K562 (cell line): ENCODE data around the gene SCAMP1. TPM values are rescaled to one million over a fixed set of nuclear protein-coding genes. Genes with fewer than 3 reads are reported as not detected.

Experiments
- ATAC-seq: fragments of 200-7000 bp; cut with Tn5 transposase; 3 replicates; pipeline ENCODE4 v1.9.1; 2020; ENCODE audit warnings: moderate library complexity
- BruUV-seq: library from RNA; stranded (reverse); fragments of 400-500 nt; replicated peaks from 2 replicates; lab custom pipeline; 2021; lab: Mats Ljungman, UMichigan
- CTCF ChIA-PET: fragments of 300-600 bp; formaldehyde crosslinking; extraction: SDS; loops from one replicate; lab custom pipeline; 2021; ENCODE audit warnings: low intra/inter-chr PET ratio; lab: Yijun Ruan, JAX
- POLR2A ChIA-PET: fragments of 300-600, 350-650 bp; sonication (Branson Sonifier 250); formaldehyde crosslinking; extraction: SDS; loops from one replicate; lab custom pipeline; 2021; ENCODE audit warnings: antibody characterized with exemption, inconsistent platforms; lab: Yijun Ruan, JAX
- DNase-seq, 4 experiments: peaks; one replicate each; pipeline versions ENCODE4 v3.0.0 to v3.0.0-alpha.2; 2011 to 2018; ENCODE audit warnings: low spot score in 3 of 4, mixed read lengths in 3 of 4; ENCODE audit errors: extremely low read depth in 1 of 4
- FAIRE-seq: peaks from 2 replicates; lab custom pipeline; 2011; peaks lifted over from hg19 to GRCh38; lab: Jason Lieb, UNC
- H2AFZ ChIP-seq: 2 replicates; pipeline ENCODE4 v1.6.0; 2011; ENCODE audit warnings: low read depth, low read length, control low read depth, inconsistent platforms
- H3K27ac ChIP-seq: fragments of 200-600 bp; 3 replicates; pipeline ENCODE4 v1.8.0; 2011; ENCODE audit warnings: low read depth, mild to moderate bottlenecking, control low read depth, inconsistent platforms, low read length, moderate library complexity, mixed read lengths; ENCODE audit errors: extremely low read depth
- H3K27me3 ChIP-seq, 2 experiments: fragments of 300-600 bp in 1 of 2; 2 replicates in 1 of 2; 3 replicates in 1 of 2; pipeline versions ENCODE4 v1.6.0 to v1.8.0; 2011; ENCODE audit warnings: inconsistent platforms in 2 of 2, low read length in 2 of 2, mild to moderate bottlenecking in 1 of 2, mixed read lengths in 1 of 2, moderate library complexity in 1 of 2; ENCODE audit not compliant: control insufficient read depth in 2 of 2, insufficient read depth in 2 of 2
- H3K36me3 ChIP-seq: fragments of 300-600 bp; 3 replicates; pipeline ENCODE4 v1.8.0; 2011; ENCODE audit warnings: mild to moderate bottlenecking, low read length, inconsistent platforms; ENCODE audit not compliant: control insufficient read depth, insufficient read depth
- H3K4me1 ChIP-seq, 2 experiments: fragments of 200-600 bp in 1 of 2; replicated peaks in 1 of 2; 2 replicates in 1 of 2; 3 replicates in 1 of 2; pipeline versions ENCODE4 v1.5.1 to v1.8.0; 2011; ENCODE audit warnings: inconsistent platforms in 2 of 2, low read length in 2 of 2, mild to moderate bottlenecking in 1 of 2, mixed read lengths in 1 of 2, moderate library complexity in 1 of 2; ENCODE audit not compliant: control insufficient read depth in 2 of 2, insufficient read depth in 2 of 2
- H3K4me2 ChIP-seq: 2 replicates; pipeline ENCODE4 v1.6.1; 2011; ENCODE audit warnings: low read length, control low read depth, inconsistent platforms, mixed read lengths; ENCODE audit not compliant: insufficient read depth
- H3K4me3 ChIP-seq: fragments of 200-600 bp; sonication (generic), shearing (Covaris generic); 2 replicates; pipeline ENCODE4 v1.5.1; 2016; ENCODE audit warnings: control low read depth, inconsistent platforms
- H3K79me2 ChIP-seq: fragments of 200-600 bp; 3 replicates; pipeline ENCODE4 v1.8.0; 2011; ENCODE audit warnings: low read length, inconsistent platforms; ENCODE audit not compliant: control insufficient read depth, insufficient read depth
- H3K9ac ChIP-seq, 2 experiments: 2 replicates each; pipeline versions ENCODE4 v1.6.0 to v1.6.1; 2011; ENCODE audit warnings: low read depth in 2 of 2, low read length in 2 of 2, control low read depth in 1 of 2, inconsistent platforms in 1 of 2, mild to moderate bottlenecking in 1 of 2, mixed read lengths in 1 of 2; ENCODE audit not compliant: insufficient read depth in 1 of 2
- H3K9me1 ChIP-seq: one replicate; pipeline ENCODE4 v1.6.0; 2011; ENCODE audit warnings: inconsistent platforms, mild to moderate bottlenecking, low read length, moderate library complexity; ENCODE audit not compliant: control insufficient read depth, insufficient read depth
- H3K9me3 ChIP-seq: replicated peaks from 2 replicates; pipeline ENCODE4 v1.5.1; 2011; ENCODE audit warnings: low read depth, low read length, inconsistent platforms; ENCODE audit not compliant: control insufficient read depth, insufficient read depth
- H4K20me1 ChIP-seq: replicated peaks from 2 replicates; pipeline ENCODE4 v1.6.1; 2011; ENCODE audit warnings: low read length, inconsistent platforms, mixed read lengths; ENCODE audit not compliant: control insufficient read depth, insufficient read depth
- HDAC8 ChIP-seq: fragments of 450-650 bp; IDR thresholded peaks from 2 replicates; pipeline ENCODE4 v1.6.1; 2016; ENCODE audit warnings: mild to moderate bottlenecking, missing genetic modification characterization, moderate library complexity, missing compliant biosample characterization
- KLF13 ChIP-seq: fragments of 450-650 bp; IDR thresholded peaks from 2 replicates; pipeline ENCODE4 v1.6.1; 2016; ENCODE audit warnings: missing genetic modification characterization, low read depth, mild to moderate bottlenecking, missing compliant biosample characterization, moderate library complexity, borderline replicate concordance
- MGA ChIP-seq: fragments of 450-650 bp; IDR thresholded peaks from 2 replicates; pipeline ENCODE4 v1.6.1; 2016; ENCODE audit warnings: mild to moderate bottlenecking, moderate library complexity
- SMC3 ChIP-seq: conservative IDR thresholded peaks from 2 replicates; pipeline ENCODE4 v1.6.1; 2011; ENCODE audit warnings: low read depth, low read length, improper control_type of control experiment; ENCODE audit not compliant: insufficient read depth
- SREBF2 ChIP-seq: sonication (generic); formaldehyde crosslinking; IDR thresholded peaks from 2 replicates; pipeline ENCODE4 v1.4.0; 2020; ENCODE audit warnings: mild to moderate bottlenecking, missing genetic modification reagents
- USF2 ChIP-seq: sonication (generic); formaldehyde crosslinking; IDR thresholded peaks from 2 replicates; pipeline ENCODE4 v1.5.0; 2020; ENCODE audit warnings: missing genetic modification reagents
- ZBTB43 ChIP-seq: sonication (generic); formaldehyde crosslinking; IDR thresholded peaks from 2 replicates; pipeline ENCODE4 v1.8.0; 2023; ENCODE audit warnings: mild to moderate bottlenecking, missing genetic modification reagents
- in situ Hi-C: fragments of 300-500 bp; cut with MboI; formaldehyde crosslinking; loops from 4 replicates; pipeline ENCODE4 v1.15.0; 2018; ENCODE audit warnings: inconsistent platforms, mixed read lengths
- intact Hi-C: fragments of 100-400 bp; cut with micrococcal nuclease; formaldehyde crosslinking; loops from 2 replicates; pipeline ENCODE4 v1.14.2; 2022
- polyA plus RNA-seq, 8 experiments: library from polyadenylated mRNA; depleted of rRNA in 4 of 8; stranded (reverse) in 5 of 8; unstranded in 3 of 8; fragments of >200 nt; fragmentation: Nextera tagmentation in 2 of 8; fragmentation: Illumina TruSeq in 1 of 8; extraction: Ambion mirVana in 2 of 8; extraction: Trizol in 1 of 8; gene quantifications; 2 replicates each; pipeline versions ENCODE4 v1.2.1 to v1.2.3, GENCODE V29; 2011 to 2014; ENCODE audit warnings: inconsistent platforms in 1 of 8, missing spikeins in 1 of 8
- total RNA-seq, 7 experiments: library from RNA; depleted of rRNA in 6 of 7; stranded (reverse); fragments of >200 nt in 6 of 7; fragmentation: Illumina TruSeq in 2 of 7; extraction: Trizol in 2 of 7; gene quantifications; 2 replicates each; pipeline versions ENCODE4 v1.2.1 to v1.2.3, GENCODE V29; 2011 to 2021; ENCODE audit warnings: low replicate concordance in 1 of 7

Gene SCAMP1
- total and polyA plus RNA-seq, 9 of the 15 experiments (the other 6 are each of a cell fraction or from before 2014, with no cell fraction given) = 5.4 to 23.9 (median 13.8) TPM

- intact Hi-C loops = no loop called here
- CTCF ChIA-PET = no interaction called here
- no peak for TF ChIP-seq USF2 (CRISPR knock-in tag)
- TF ChIP-seq SREBF2 = no peak
- no peak for TF ChIP-seq HDAC8 (tag)
- TF ChIP-seq MGA = no peak
- TF ChIP-seq SMC3 = no peak
- TF ChIP-seq ZBTB43 = no peak
- TF ChIP-seq KLF13 (tag) = no peak
Observed at GRCh38 chr5:78496373-78496772, 136.0 kb downstream of the SCAMP1 start.

More at GRCh38 chr5:78496373-78496772, 136.0 kb downstream of the SCAMP1 start:
- no peaks in the 10 kb centered on the region for H3K27me3 ChIP-seq
- H3K79me2 ChIP-seq = 0 out of 3 replicates have a peak, but pooled peaks cover 2% of the 10 kb centered on the region
- in situ Hi-C loops = no loop called here
- no peak overlapping the region for H2AFZ ChIP-seq
- peaks cover 6 to 9% of the 10 kb centered on the region in 2 experiments; a peak in 3 of 5 replicates for H3K4me1 ChIP-seq
- no peak for DNase-seq
- no peak overlapping the region for H3K27ac ChIP-seq
- H3K9me1 ChIP-seq = no peaks in the 10 kb centered on the region
- no peak for ATAC-seq
- no peak overlapping the region for H3K9ac ChIP-seq
- POLR2A ChIA-PET = interaction anchor here (0.7 to 1.5 kb wide), 6 partner anchors 9 to 37 kb away, joined by 3 to 7 read pairs (median 4); no protein-coding TSS in a partner anchor
- FAIRE-seq = no peak
- no peaks in the 10 kb centered on the region for H3K9me3 ChIP-seq
- no peak overlapping the region for H3K4me2 ChIP-seq
- no peaks in the 10 kb centered on the region for H4K20me1 ChIP-seq
- H3K36me3 ChIP-seq = no peaks in the 10 kb centered on the region
- BruUV-seq = no TSS peak
- H3K4me3 ChIP-seq = no peak overlapping the region
